IPS DF 19.7 (cell line): ENCODE measurements around the gene S100A13.
"Not testable (repeated sequence)": the region's sequence is repeated elsewhere in the genome, so short reads cannot be mapped to it uniquely, and the experiment has no call there.

Experiments
- DNase-seq: peaks from one replicate; pipeline ENCODE4 v3.0.0-alpha.2; 2013; ENCODE audit warnings: low read depth, low spot score

The S100A13 gene

DNA sequence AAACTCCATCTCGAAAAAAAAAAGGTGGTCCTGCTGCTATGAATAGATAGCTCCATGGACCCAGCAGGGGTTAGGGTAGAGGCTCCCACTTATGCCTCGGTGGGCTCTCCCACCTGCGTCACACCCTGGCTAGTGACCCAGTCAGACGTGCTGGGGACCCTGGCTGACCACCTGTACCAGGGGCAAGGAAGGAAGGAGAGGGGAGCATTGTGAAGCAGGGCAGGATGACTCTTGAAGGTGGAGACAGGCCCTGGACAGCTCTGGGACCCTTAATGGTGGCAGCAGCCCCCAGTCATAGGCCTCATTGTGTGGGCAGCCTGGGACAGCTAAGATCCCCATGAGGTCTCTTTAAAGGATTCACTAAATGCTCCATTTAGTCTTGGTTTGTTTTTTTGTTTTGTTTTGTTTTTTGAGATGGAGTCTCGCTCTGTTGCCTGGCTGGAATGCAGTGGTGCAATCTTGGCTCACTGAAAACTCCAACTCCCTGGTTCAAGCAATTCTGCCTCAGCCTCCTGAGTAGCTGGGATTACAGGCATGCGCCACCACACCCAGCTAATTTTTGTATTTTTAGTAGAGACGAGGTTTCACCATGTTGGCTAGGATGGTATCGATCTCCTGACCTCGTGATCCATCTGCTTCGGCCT is 20.8 kb upstream of the S100A13 start:
- no peak for DNase-seq

DNA sequence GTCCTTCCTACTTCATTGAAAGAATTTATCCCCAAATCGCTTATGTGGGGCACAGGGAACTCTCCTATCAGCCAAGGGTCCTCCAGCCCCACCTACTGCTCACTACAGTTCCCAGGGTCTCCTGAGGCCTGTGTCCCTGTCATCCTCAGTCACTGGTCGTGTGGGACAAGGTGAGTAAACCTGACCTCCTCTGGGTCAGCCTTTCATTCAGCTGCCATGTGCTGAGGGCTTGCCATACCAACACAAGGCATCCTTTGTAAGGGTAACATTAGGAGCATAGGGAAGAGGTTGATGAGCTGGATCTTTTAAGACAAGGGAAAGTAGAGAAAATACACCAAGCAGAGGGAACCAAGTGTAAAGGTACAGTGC is 20.0 kb upstream of the S100A13 start:
- DNase-seq, result no peak

DNA sequence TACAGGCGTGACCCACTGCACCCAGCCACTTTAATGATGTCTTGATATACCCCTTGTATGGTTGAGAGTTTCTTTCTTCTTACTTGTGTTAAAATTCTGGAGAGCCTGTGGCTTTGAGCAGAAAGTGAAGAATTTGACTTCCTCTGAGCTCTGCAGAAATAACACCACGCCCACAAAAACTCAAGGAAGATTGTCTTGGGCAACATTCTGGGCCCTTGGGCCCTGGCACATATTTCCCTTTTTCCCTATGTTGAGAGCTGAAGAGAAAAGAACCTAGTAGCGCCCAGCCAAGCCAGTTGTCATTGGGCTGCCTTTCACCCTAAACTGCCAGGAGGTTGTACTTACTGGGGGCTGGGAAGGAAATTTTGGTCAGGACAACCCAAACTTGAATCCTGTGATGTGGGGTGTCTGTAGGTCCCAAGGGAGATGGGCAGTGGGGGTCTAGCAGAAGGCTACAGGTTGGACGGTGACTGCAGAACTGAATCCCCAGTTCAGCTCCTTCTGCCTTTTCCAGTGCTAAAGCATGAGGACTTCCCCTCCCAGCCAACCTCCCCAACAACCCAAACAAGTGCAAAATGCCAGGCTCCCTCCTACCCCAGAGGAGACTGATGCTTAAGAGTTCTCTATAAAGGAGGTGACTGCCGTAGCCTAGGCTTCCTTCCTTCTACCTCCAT is 19.5 kb upstream of the S100A13 start:
- DNase-seq, result no peak

DNA sequence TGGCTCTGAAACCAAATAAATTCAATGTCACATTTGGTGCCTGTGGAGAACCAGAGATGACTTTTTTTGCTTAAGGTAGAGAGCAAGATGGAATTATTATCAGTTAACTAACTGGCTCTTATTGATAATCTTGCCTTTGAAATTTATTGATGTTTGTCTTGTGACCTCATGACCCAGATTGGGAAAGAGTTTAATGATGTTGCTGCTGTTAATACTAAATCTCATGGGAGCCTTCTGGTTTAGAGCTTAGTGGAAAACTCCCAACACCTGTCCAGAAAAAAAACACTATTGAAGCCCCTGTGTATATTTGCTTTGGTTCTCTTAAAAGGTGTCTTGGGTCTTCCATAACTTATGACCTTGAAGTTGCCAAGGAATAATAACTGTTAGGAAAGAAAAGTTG is 16.5 kb upstream of the S100A13 start:
- no peak for DNase-seq

DNA sequence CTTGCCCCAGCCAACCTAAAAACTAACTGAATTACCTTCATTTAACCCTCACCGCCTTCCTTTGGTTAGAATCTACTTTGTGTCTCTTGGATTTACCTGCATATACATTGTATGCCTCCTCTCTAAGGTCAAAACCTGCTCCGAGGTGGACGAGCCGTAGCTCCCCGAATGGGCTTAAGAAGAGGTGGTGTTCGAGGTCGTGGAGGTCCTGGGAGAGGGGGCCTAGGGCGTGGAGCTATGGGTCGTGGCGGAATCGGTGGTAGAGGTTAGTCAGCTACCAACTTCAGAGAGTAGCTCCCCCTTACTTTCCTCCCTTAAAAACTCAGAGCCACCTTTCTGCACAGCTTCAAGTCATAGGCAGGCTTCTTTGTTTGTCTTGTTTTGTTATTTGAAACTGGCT is 15.8 kb upstream of the S100A13 start:
- DNase-seq, result no peak

DNA sequence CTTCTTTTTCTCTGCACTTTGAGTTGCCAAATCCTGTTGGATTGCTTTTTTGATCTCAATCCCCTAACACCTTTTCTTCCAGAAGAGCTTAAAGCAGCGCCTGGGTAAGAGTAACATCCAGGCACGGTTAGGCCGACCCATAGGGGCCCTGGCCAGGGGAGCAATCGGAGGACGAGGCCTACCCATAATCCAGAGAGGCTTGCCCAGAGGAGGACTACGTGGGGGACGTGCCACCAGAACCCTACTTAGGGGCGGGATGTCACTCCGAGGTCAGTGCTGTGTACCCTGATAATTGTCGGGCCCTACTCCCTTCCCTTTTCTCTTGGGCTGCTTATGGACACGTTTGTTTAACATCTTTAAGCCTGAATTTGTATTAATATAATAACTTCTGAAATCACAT is 14.9 kb upstream of the S100A13 start:
- DNase-seq, result no peak

DNA sequence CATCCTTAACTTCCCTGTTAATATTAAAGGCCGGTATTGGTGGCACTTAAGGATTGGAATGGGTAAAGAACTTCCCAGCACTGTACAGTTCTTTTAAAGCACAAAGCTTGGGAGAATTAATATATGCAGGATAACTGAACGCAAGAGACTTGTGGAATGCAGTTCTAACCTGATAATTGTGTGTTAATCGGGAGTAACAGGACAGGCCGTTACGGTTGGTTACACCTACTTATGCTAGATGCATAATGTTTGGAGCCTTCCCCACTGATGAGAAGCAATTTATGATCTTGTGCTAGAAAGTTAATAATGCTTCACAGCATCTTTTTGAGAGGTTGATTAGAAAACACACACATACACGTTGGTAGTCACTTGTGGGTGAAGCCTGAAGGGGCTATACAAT is 13.6 kb upstream of the S100A13 start:
- no peak for DNase-seq

DNA sequence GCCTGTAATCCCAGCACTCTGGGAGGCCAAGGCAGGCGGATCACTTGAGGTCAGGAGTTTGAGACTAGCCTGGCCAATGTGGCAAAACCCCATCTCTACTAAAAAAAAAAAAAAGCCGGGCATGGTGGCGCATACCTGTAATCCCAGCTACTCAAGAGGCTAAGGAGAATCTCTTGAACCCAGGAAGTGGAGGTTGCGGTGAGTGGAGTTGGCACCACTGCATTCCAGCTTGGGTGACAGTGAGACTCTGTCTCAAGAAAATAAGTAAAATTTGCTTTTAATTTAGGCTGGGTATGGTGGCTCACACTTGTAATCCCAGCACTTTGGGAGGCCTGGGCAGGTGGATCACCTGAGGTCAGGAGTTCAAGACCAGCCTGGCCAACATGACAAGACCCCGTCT is 12.9 kb upstream of the S100A13 start:
- not testable (repeated sequence) for DNase-seq

DNA sequence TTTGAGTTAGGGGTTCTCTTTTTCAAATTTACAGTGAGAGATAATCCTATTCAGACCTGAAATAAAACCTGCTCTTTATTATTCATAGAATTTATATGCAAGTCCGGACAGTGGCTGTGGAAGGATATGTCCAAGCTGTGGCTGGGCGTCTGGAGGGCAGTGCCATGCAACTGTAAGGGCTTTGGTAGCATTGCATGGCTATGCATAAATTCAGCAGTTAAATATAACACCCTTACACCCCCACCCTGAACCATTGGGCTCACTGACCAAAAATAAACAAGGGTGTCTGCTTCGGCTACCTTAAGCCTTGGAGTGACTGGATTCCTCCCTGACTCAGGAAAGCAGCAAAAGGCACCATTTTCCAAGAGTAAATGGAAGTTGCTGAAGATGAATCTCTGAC is 12.0 kb upstream of the S100A13 start:
- no peak for DNase-seq

DNA sequence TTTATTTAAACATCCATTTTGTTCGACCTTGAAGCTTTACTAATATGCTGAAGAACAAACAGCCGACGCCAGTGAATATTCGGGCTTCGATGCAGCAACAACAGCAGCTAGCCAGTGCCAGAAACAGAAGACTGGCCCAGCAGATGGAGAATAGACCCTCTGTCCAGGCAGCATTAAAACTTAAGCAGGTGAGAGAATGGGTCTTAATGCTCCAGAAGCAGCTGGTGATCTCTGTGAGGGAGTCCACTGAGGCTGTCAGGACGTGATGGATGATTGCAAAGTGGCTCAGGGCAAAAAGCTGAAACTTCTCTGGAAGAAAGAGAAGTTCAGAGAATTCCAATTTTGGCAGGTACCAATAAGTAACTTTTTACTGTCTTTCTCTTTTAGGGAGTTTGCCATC is 11.0 kb upstream of the S100A13 start:
- DNase-seq, result no peak

DNA sequence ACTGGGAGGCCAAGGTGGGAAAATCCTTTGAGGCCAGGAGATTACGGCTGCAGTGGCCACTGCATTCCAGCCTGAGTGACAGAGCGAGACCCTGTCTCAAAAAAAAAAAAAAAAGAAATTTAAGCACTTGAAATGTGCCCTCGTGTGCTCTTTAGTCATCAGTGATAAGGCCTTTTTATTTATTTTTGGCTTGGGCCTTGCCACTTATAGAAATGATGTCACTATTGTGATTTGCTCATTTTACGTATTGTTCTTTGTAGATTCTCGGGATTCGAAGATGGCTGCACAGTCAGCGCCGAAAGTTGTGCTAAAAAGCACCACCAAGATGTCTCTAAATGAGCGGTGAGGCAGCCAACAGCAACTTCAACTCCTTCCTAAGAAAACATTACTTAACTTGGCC is 9.0 kb upstream of the S100A13 start:
- no peak for DNase-seq

DNA sequence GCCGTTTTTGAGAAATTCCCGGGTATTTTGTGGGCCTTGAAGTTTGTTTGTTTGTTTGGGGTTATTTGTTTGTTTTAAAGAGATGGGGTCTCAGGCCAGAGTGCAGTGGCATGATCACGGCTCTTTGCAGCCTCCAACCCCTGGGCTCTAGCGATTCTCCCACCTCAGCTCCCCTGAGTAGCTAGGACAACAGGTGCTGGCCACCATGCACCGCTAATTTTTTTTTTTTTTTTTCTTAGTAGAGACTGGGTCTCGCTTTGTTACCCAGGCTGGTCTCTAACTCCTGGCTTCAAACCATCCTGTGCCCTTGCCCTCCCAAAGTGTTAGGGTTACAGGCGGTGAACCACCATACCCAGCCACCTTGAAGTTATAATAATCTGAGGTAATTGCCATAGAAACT is 8.6 kb upstream of the S100A13 start:
- DNase-seq, result no peak

DNA sequence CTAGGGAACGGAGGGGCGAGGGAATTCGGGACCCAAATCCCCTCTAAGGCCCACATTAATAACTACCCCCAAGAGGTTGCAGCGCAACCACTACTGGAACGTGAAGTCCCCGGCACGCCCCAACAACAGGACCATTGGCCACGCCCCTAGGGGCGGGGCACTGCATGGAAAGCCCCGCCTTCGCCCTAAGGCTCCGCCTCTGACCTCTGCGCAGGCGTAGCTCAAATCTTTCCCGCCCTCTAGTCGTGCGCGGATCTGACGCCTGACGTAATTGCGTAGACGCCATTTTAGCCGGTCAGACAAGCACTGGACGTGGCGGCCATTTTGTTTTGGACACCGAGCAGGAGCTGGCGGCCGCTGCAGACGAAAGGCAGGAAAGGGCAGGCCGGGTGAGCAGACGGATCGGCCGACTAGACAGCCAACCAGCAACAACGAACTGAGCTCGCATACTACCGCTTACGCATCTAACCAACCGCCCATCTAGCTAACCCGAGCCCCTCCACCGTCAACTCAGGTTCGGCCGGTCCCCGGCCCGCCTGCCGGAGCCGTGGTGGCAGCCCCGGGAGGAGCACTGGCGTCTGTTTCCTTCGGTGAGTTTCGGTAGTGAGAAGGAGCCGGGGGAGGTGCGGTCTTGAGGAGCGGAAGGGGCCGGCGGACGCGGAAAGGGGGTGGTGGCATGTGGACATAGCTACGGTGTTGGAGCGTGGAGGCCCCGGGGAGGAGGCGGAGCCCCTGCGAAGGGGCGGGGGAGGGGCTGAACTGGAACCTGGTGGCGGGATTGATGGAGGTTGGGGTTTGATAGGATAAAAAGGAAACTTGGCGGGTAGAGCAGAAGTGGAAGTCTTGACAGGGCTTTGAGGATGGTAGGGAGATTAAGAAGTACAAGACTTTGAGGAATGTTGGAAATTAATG is 6.7 kb upstream of the S100A13 start, which contains the start of gene CHTOP:
Gene CHTOP (plus strand): TSS at position 313 of the 912 bp plus-strand sequence. CDS start 2,523 bp downstream, outside the sequence.
- peak; percentile 96 for DNase-seq

DNA sequence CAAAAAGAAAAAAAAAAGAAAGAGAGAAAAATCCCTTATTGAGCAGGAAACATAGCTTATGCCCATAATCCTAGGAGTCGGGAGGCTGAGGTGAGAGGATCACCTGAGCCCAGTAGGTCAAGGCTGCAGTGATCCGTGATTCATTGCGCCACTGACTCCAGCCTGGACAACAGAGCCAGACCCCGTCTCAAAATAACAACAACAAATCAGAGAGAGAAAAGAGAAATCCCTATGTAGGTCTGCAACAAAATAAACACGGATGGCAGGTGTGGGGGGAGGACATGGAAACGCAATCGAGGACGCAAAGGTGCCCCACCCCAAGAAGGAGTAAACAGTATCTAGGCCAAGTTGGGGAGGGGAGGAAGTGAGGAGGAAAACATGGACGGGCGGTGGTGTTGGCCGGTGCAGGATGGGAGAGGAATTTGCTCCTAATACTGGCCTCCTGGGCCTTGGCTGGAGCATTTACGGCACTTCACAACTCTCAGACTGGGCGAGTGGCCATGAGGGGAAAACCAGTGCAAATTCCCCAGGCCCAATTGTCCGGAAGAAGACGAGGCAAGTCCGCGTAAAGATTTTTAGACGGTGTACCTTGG is 6.0 kb upstream of the S100A13 start:
- DNase-seq, result no peak

DNA sequence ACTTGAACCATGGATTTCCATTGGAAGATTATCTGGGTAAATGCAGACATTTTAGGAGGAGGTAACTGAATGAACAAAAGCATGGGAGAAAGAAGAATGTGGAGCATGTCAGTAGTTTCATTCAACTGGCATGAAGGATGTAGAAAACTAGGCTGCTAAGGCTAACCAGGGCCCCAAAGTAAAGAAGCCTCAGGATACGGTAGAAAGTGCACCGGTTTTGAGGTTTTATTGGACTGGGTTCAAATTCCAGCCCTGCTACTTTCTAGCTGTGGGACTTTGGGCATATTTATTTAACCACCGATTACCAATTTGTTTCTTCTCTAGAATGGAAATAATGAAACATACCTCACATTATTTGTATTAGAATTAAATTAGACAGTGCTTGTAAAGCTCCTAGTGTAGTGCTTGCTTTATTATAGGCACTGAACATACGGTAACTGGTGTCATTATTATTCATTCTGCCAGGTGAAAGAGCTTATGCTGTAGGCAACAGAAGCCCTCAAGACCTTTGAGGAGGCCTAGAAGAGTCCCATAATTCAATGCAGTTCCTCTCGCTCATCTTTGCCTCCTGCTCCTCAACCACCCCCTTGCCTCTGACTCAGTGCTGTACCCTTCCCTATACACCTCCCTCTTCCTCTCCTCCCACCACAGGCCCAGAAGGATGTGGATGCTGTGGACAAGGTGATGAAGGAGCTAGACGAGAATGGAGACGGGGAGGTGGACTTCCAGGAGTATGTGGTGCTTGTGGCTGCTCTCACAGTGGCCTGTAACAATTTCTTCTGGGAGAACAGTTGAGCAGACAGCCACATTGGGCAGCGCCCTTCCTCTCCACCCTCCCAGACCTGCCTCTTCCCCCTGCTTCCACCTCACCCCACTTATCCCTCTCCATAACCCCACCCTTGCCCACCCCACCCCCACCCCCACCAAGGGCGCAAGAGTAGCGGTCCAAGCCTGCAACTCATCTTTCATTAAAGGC is 4.0 kb upstream of the S100A13 start:
- DNase-seq, result no peak

DNA sequence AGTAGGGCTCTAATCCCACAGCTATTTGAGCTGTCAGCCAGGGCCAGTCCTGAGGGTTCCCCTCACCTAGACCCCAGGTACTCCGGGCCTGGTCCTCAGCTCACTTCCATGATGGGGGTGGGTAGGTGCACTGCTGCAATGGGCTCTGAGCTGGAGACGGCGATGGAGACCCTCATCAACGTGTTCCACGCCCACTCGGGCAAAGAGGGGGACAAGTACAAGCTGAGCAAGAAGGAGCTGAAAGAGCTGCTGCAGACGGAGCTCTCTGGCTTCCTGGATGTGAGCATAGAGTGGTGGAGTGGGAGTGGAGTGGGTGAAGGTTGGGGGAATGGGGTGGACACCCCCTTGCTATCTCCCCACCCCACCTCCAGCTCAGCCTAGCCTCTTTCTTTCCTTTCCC is 3.1 kb upstream of the S100A13 start:
- DNase-seq, result no peak

DNA sequence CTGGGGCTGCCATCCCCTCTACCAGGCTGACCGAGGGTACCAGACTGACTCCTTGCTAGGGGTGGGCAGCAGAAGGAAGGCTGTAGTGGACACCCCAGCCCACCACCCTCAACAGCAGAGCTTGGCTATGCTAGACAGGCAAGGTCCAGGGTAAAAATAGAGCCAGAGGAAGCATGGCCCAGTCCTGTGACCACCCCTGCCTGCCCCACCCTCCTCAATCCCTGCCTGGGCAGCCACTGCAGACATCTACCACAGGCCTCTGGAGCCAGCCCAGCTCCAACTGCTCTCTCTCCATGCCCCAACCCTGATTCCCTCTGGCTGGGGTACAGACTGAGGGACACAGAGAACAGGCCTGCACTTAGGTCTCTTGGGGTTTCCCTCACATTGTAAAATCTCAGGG is 2.7 kb upstream of the S100A13 start:
- no peak for DNase-seq

DNA sequence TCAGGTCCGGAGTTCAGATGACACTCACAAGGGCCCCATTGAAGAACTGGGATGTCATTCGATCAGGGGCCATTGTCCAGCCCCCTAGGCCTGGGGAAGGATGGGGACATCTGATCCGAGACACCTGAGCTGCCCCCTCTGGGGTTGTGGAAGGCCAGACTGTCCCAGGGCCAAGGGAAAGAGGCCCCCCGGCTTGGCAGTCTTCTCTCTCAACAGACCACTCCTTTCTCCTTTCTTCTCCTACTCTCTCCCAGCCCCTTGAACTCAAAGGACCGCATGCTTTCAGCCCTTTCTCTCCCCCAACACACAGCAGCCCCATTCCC is 2.0 kb upstream of the S100A13 start:
- no peak for DNase-seq

DNA sequence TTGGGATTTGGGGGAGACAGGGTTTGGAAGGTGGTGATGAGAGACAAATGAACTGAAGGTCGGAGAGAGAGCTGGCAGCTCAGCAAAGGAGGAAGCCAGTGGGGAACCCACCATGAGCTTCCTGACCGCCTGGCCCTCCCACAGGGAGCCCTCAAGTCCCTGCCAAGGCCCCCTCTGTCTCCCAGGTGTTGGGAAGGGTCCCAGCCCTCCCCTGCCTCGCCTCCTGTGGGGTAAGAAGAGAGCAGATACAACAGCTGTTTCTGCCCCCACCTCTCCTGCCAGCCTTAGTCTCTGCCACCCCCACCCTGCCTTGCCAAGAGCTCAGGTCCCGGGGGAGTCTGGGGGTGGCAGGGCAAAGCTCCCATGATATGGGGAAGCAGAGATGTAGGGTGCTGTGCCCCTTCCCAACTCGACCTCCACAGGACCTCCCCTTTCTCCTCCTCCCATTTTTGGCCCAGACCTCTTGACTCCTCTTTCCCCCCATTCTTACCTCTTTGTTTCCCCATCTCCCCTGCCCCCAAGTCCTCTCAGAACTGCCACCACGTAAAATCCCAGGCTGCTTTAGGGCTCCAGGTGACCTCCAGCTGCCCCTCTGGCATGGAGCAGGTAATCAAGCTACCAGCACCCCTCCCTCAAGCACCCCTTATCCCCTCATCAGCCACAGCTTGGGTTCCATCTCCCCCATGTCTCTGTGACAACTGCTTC is 1.5 kb upstream of the S100A13 start:
- no peak for DNase-seq
